H9 (cell line): ENCODE results near the gene FEN1. TPM values are rescaled to one million over a fixed set of nuclear protein-coding genes. Genes with fewer than 3 reads are reported as not detected.

ENCODE experiments used
- DNase-seq: peaks from one replicate; pipeline ENCODE4 v3.0.0-alpha.2; 2017
- H2AFZ ChIP-seq: one replicate; pipeline ENCODE4 v1.6.1; 2013; ENCODE audit warnings: mild to moderate bottlenecking, low read length, control low read depth, moderate library complexity
- H2AK5ac ChIP-seq: 2 replicates; pipeline ENCODE4 v1.6.1; 2013; ENCODE audit warnings: low read length, control low read depth, mixed read lengths; ENCODE audit not compliant: insufficient read length
- H2BK120ac ChIP-seq: one replicate; pipeline ENCODE4 v1.6.1; 2013; ENCODE audit warnings: low read depth, mild to moderate bottlenecking, low read length, control low read depth, inconsistent platforms; ENCODE audit not compliant: poor library complexity, severe bottlenecking
- H2BK12ac ChIP-seq: 2 replicates; pipeline ENCODE4 v1.6.1; 2013; ENCODE audit warnings: low read length, control low read depth, mixed read lengths, low read depth; ENCODE audit not compliant: insufficient read length
- H2BK15ac ChIP-seq: 2 replicates; pipeline ENCODE4 v1.6.1; 2013; ENCODE audit warnings: low read depth, low read length, control low read depth
- H2BK20ac ChIP-seq: one replicate; pipeline ENCODE4 v1.6.1; 2013; ENCODE audit warnings: low read depth, mild to moderate bottlenecking, low read length, control low read depth, inconsistent platforms; ENCODE audit not compliant: poor library complexity, severe bottlenecking
- H2BK5ac ChIP-seq: 2 replicates; pipeline ENCODE4 v1.6.1; 2013; ENCODE audit warnings: low read length, control low read depth, mixed read lengths; ENCODE audit not compliant: insufficient read length
- H3K14ac ChIP-seq: 2 replicates; pipeline ENCODE4 v1.6.1; 2013; ENCODE audit warnings: low read length, control low read depth; ENCODE audit not compliant: insufficient read depth
- H3K18ac ChIP-seq: 2 replicates; pipeline ENCODE4 v1.6.1; 2013; ENCODE audit warnings: low read depth, mild to moderate bottlenecking, mixed read lengths, low read length, control low read depth; ENCODE audit not compliant: insufficient read length
- H3K23ac ChIP-seq: 2 replicates; pipeline ENCODE4 v1.6.1; 2013; ENCODE audit warnings: low read length, control low read depth, mixed read lengths, low read depth; ENCODE audit not compliant: insufficient read length
- H3K23me2 ChIP-seq: 2 replicates; pipeline ENCODE4 v1.6.1; 2013; ENCODE audit warnings: low read depth, mild to moderate bottlenecking, mixed read lengths, low read length, control low read depth; ENCODE audit not compliant: insufficient read length, poor library complexity, severe bottlenecking
- H3K27ac ChIP-seq: 2 replicates; pipeline ENCODE4 v1.5.1; 2013; ENCODE audit warnings: low read length, control low read depth, mixed read lengths, low read depth; ENCODE audit not compliant: insufficient read length
- H3K27me3 ChIP-seq: 2 replicates; pipeline ENCODE4 v1.6.1; 2013; ENCODE audit warnings: low read length, control low read depth, inconsistent platforms; ENCODE audit not compliant: insufficient read depth
- H3K4ac ChIP-seq: 2 replicates; pipeline ENCODE4 v1.6.1; 2013; ENCODE audit warnings: low read depth, mild to moderate bottlenecking, control low read depth, inconsistent platforms, low read length, moderate library complexity
- H3K4me1 ChIP-seq: 2 replicates; pipeline ENCODE4 v1.6.1; 2013; ENCODE audit warnings: low read length, control low read depth, inconsistent platforms; ENCODE audit not compliant: insufficient read depth
- H3K4me2 ChIP-seq: 2 replicates; pipeline ENCODE4 v1.6.1; 2013; ENCODE audit warnings: low read length, control low read depth, mixed read lengths; ENCODE audit not compliant: insufficient read length, insufficient read depth
- H3K56ac ChIP-seq: 2 replicates; pipeline ENCODE4 v1.6.1; 2013; ENCODE audit warnings: low read depth, mild to moderate bottlenecking, mixed read lengths, low read length, control low read depth; ENCODE audit not compliant: insufficient read length
- H3K79me1 ChIP-seq: 2 replicates; pipeline ENCODE4 v1.6.1; 2013; ENCODE audit warnings: low read depth, mild to moderate bottlenecking, moderate library complexity, low read length, control low read depth, inconsistent platforms; ENCODE audit not compliant: insufficient read depth, poor library complexity, severe bottlenecking
- H3K79me2 ChIP-seq: 2 replicates; pipeline ENCODE4 v1.6.1; 2013; ENCODE audit warnings: low read length, control low read depth, inconsistent platforms; ENCODE audit not compliant: insufficient read depth
- H3K9ac ChIP-seq: 2 replicates; pipeline ENCODE4 v1.6.1; 2013; ENCODE audit warnings: low read length, control low read depth, mixed read lengths; ENCODE audit not compliant: insufficient read length; ENCODE audit errors: extremely low read depth
- H3K9me3 ChIP-seq: one replicate; pipeline ENCODE4 v1.6.1; 2013; ENCODE audit warnings: low read depth, low read length, inconsistent platforms; ENCODE audit not compliant: control insufficient read depth
- H3T11ph ChIP-seq: one replicate; pipeline ENCODE4 v1.6.1; 2013; ENCODE audit warnings: mild to moderate bottlenecking, low read length, control low read depth, inconsistent platforms
- H4K20me1 ChIP-seq: one replicate; pipeline ENCODE4 v1.6.1; 2013; ENCODE audit not compliant: control insufficient read depth, insufficient read length, insufficient read depth
- H4K5ac ChIP-seq: 2 replicates; pipeline ENCODE4 v1.6.1; 2013; ENCODE audit warnings: low read depth, mild to moderate bottlenecking, mixed read lengths, low read length, control low read depth; ENCODE audit not compliant: insufficient read length
- H4K8ac ChIP-seq: replicated peaks from 2 replicates; pipeline ENCODE4 v1.6.1; 2013; ENCODE audit warnings: low read length, control low read depth, mixed read lengths, low read depth; ENCODE audit not compliant: insufficient read length
- H4K91ac ChIP-seq: 2 replicates; pipeline ENCODE4 v1.6.1; 2013; ENCODE audit warnings: low read depth, mild to moderate bottlenecking, moderate library complexity, mixed read lengths, low read length, control low read depth; ENCODE audit not compliant: insufficient read length
- H3K27ac Mint-ChIP-seq, 3 experiments: 2 replicates in 2 of 3; 3 replicates in 1 of 3; pipeline ENCODE4 v1.8.0; 2020 to 2021; ENCODE audit warnings: mixed read lengths in 3 of 3, mild to moderate bottlenecking in 1 of 3, moderate library complexity in 1 of 3
- H3K27me3 Mint-ChIP-seq: 2 replicates; pipeline ENCODE4 v1.8.0; 2021; ENCODE audit warnings: low read depth, mild to moderate bottlenecking, moderate library complexity, mixed read lengths
- H3K36me3 Mint-ChIP-seq, 3 experiments: 2 replicates in 2 of 3; 3 replicates in 1 of 3; pipeline ENCODE4 v1.8.0; 2020 to 2021; ENCODE audit warnings: low read depth in 3 of 3, mixed read lengths in 3 of 3; ENCODE audit not compliant: insufficient read depth in 1 of 3
- H3K4me1 Mint-ChIP-seq, 2 experiments: 2 replicates each; pipeline ENCODE4 v1.8.0; 2020; ENCODE audit warnings: mixed read lengths in 2 of 2
- H3K4me3 Mint-ChIP-seq, 2 experiments: 2 replicates in 1 of 2; 3 replicates in 1 of 2; pipeline ENCODE4 v1.8.0; 2020 to 2021; ENCODE audit warnings: mild to moderate bottlenecking in 2 of 2, mixed read lengths in 2 of 2, moderate library complexity in 1 of 2
- H3K9me3 Mint-ChIP-seq, 2 experiments: 2 replicates in 1 of 2; 3 replicates in 1 of 2; pipeline ENCODE4 v1.8.0; 2020; ENCODE audit warnings: mild to moderate bottlenecking in 2 of 2, mixed read lengths in 2 of 2, moderate library complexity in 1 of 2
- WGBS: extraction: QIAGEN DNeasy Blood & Tissue Kit; methylation state at CpG from one replicate; pipeline ENCODE4 v1.1.7; 2013; ENCODE audit warnings: missing lambda C conversion rate, low lambda C conversion rate, mixed read lengths; ENCODE audit not compliant: insufficient read length; ENCODE audit errors: extremely low coverage; 5-methylcytosine and 5-hydroxymethylcytosine counted together
- total RNA-seq: library from RNA; stranded (reverse); gene quantifications from 2 replicates; pipeline ENCODE4 v1.2.1, GENCODE V29; 2021
- TF ChIP-seq, protein P1 (sequence below): fragments of 200-600 bp; sonication (generic); conservative IDR thresholded peaks from 3 replicates; pipeline ENCODE4 v1.8.0; 2021; ENCODE audit warnings: antibody characterized with exemption, mild to moderate bottlenecking

The FEN1 gene
- total RNA-seq, 1 experiment from 2014 or later, result 114 TPM

- no peak overlapping the region for H3K9ac ChIP-seq
- DNase-seq, result no peak
- no peaks in the 10 kb centered on the region for H4K20me1 ChIP-seq
- H3K56ac ChIP-seq, result no peak overlapping the region
- TF ChIP-seq, protein P1, sequence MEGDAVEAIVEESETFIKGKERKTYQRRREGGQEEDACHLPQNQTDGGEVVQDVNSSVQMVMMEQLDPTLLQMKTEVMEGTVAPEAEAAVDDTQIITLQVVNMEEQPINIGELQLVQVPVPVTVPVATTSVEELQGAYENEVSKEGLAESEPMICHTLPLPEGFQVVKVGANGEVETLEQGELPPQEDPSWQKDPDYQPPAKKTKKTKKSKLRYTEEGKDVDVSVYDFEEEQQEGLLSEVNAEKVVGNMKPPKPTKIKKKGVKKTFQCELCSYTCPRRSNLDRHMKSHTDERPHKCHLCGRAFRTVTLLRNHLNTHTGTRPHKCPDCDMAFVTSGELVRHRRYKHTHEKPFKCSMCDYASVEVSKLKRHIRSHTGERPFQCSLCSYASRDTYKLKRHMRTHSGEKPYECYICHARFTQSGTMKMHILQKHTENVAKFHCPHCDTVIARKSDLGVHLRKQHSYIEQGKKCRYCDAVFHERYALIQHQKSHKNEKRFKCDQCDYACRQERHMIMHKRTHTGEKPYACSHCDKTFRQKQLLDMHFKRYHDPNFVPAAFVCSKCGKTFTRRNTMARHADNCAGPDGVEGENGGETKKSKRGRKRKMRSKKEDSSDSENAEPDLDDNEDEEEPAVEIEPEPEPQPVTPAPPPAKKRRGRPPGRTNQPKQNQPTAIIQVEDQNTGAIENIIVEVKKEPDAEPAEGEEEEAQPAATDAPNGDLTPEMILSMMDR, result no peak
- Mint-ChIP-seq H3K36me3 (peaks cover 16 to 56% (median 49%) of the 10 kb centered on the region in 3 experiments), H3K4me3 (no peak overlapping the region), H3K27me3 (peaks cover 2% of the 10 kb centered on the region; the same call in 1 of the 2 replicates), H3K4me1 (peaks cover 9 to 12% of the 10 kb centered on the region in 2 experiments; a peak in 2 of 4 replicates), H3K9me3 (peaks cover 0 to 2% of the 10 kb centered on the region in 2 experiments; a peak in 2 of 5 replicates), H3K27ac (no peak overlapping the region; a peak in 1 of 7 replicates)
- no peak overlapping the region for H2BK12ac ChIP-seq
- no peak overlapping the region for H2AK5ac ChIP-seq
- no peaks in the 10 kb centered on the region for H3K27me3 ChIP-seq
- no peak overlapping the region for H3K23ac ChIP-seq
- no peak overlapping the region for H2BK20ac ChIP-seq
- H4K91ac ChIP-seq, result no peak overlapping the region
- no CpG with 5 or more reads among the region's 11 CpGs for WGBS
- H3T11ph ChIP-seq, result no peak overlapping the region
- no peak overlapping the region for H2BK120ac ChIP-seq
- no peak overlapping the region for H3K4me2 ChIP-seq
- no peaks in the 10 kb centered on the region for H3K9me3 ChIP-seq
- no peak overlapping the region for H3K4ac ChIP-seq
- H3K79me2 ChIP-seq, result no peaks in the 10 kb centered on the region
- H2AFZ ChIP-seq, result no peak overlapping the region
- no peak overlapping the region for H4K5ac ChIP-seq
- no peaks in the 10 kb centered on the region for H3K79me1 ChIP-seq
- H3K14ac ChIP-seq, result no peak overlapping the region
- H3K4me1 ChIP-seq, result no peaks in the 10 kb centered on the region
- H3K23me2 ChIP-seq, result no peaks in the 10 kb centered on the region
- no peak overlapping the region for H2BK15ac ChIP-seq
- no peak overlapping the region for H4K8ac ChIP-seq
- no peak overlapping the region for H3K27ac ChIP-seq
- no peak overlapping the region for H3K18ac ChIP-seq
- no peak overlapping the region for H2BK5ac ChIP-seq
Measured at GRCh38 chr11:61782841-61783240, 9.9 kb upstream of the FEN1 start.
